Measurements from ENCODE around the gene BICRA. TPM values are rescaled to one million over a fixed set of nuclear protein-coding genes. Genes with fewer than 3 reads are reported as not detected.
A peak's percentile ranks its signal among the peaks of the same experiment; 100 is the strongest.
"Not testable (repeated sequence)": the region's sequence is repeated elsewhere in the genome, so short reads cannot be mapped to it uniquely, and the experiment has no call there.

Gene BICRA
- total and polyA plus RNA-seq, 2 experiments from 2014 or later = 3.0 to 13.5 TPM

GRCh38 chr19:47720669-47721422 is 111.9 kb downstream of the BICRA start:
- TF ChIP-seq CTCF (IDR thresholded peaks at IDR 0.05; ENCODE audit: low read depth, low read length) = no peak
- no peak for DNase-seq (ENCODE audit: low read depth in 1 of 2, low spot score in 1 of 2)
- H3K36me3 ChIP-seq = no peaks in the 10 kb centered on the region
- no peak overlapping the region for H3K27ac ChIP-seq
- no peaks in the 10 kb centered on the region for H3K9me3 ChIP-seq (ENCODE audit: low read depth)
- H3K4me1 ChIP-seq (ENCODE audit: low read depth) = no peaks in the 10 kb centered on the region
- no peak overlapping the region for H3K4me3 ChIP-seq
- H3K27me3 ChIP-seq = no peaks in the 10 kb centered on the region

- Histone ChIP-seq H3K27ac (no peak overlapping the region), H3K4me3 (no peak overlapping the region), H3K9me3 (ENCODE audit: low read depth) (no peaks in the 10 kb centered on the region), H3K27me3 (no peaks in the 10 kb centered on the region), H3K36me3 (no peaks in the 10 kb centered on the region), H3K4me1 (ENCODE audit: low read depth) (no peaks in the 10 kb centered on the region)
- TF ChIP-seq CTCF (IDR thresholded peaks at IDR 0.05; ENCODE audit: low read depth, low read length) = no peak
- DNase-seq (ENCODE audit: low read depth in 1 of 2, low spot score in 1 of 2) = peak in 1 of 2 donors; percentile 92
Observed at GRCh38 chr19:47723581-47723940, 114.6 kb downstream of the BICRA start.

- DNase-seq (ENCODE audit: low read depth in 1 of 2, low spot score in 1 of 2) = no peak
- Histone ChIP-seq H3K27me3 (no peaks in the 10 kb centered on the region), H3K27ac (no peak overlapping the region), H3K36me3 (no peaks in the 10 kb centered on the region), H3K4me1 (ENCODE audit: low read depth) (no peaks in the 10 kb centered on the region), H3K9me3 (ENCODE audit: low read depth) (no peaks in the 10 kb centered on the region), H3K4me3 (no peak overlapping the region)
- no peak for TF ChIP-seq CTCF (IDR thresholded peaks at IDR 0.05; ENCODE audit: low read depth, low read length)
Observed at GRCh38 chr19:47725759-47726401, 116.9 kb downstream of the BICRA start.

GRCh38 chr19:47726467-47726866 is 117.5 kb downstream of the BICRA start:
- Histone ChIP-seq H3K9me3 (ENCODE audit: low read depth) (no peaks in the 10 kb centered on the region), H3K4me1 (ENCODE audit: low read depth) (no peaks in the 10 kb centered on the region), H3K27ac (no peak overlapping the region), H3K27me3 (no peaks in the 10 kb centered on the region), H3K36me3 (no peaks in the 10 kb centered on the region), H3K4me3 (no peak overlapping the region)
- peak in 1 of 2 donors; percentile 78 for DNase-seq (ENCODE audit: low read depth in 1 of 2, low spot score in 1 of 2)
- TF ChIP-seq CTCF (IDR thresholded peaks at IDR 0.05; ENCODE audit: low read depth, low read length) = no peak

GRCh38 chr19:47728295-47728694 is 119.4 kb downstream of the BICRA start:
- H3K27me3 ChIP-seq; DNase-seq (ENCODE audit: low read depth in 1 of 2, low spot score in 1 of 2); H3K9me3 ChIP-seq (ENCODE audit: low read depth); H3K36me3 ChIP-seq; H3K4me3 ChIP-seq; H3K4me1 ChIP-seq (ENCODE audit: low read depth); H3K27ac ChIP-seq: not testable (repeated sequence)

GRCh38 chr19:47729468-47729798 is 120.5 kb downstream of the BICRA start:
- peak in 1 of 2 donors; percentile 90 for DNase-seq (ENCODE audit: low read depth in 1 of 2, low spot score in 1 of 2)
- H3K4me1 ChIP-seq (ENCODE audit: low read depth) = no peaks in the 10 kb centered on the region
- no peaks in the 10 kb centered on the region for H3K9me3 ChIP-seq (ENCODE audit: low read depth)
- TF ChIP-seq CTCF (IDR thresholded peaks at IDR 0.05; ENCODE audit: low read depth, low read length) = no peak
- H3K27ac ChIP-seq = no peak overlapping the region
- no peaks in the 10 kb centered on the region for H3K27me3 ChIP-seq
- H3K4me3 ChIP-seq = no peak overlapping the region
- H3K36me3 ChIP-seq = no peaks in the 10 kb centered on the region

All from cardiac muscle cell (in vitro differentiated cells and primary cell).